NCI-H1930 (cell line): ENCODE results near the gene UTP11.
"Not testable (repeated sequence)": the region's sequence is repeated elsewhere in the genome, so short reads cannot be mapped to it uniquely, and the experiment has no call there.

Source experiments
- DNase-seq, 2 experiments: peaks; one replicate each; lab custom pipeline; 2025; lab: John Stamatoyannopoulos, UW

The UTP11 gene, protein sequence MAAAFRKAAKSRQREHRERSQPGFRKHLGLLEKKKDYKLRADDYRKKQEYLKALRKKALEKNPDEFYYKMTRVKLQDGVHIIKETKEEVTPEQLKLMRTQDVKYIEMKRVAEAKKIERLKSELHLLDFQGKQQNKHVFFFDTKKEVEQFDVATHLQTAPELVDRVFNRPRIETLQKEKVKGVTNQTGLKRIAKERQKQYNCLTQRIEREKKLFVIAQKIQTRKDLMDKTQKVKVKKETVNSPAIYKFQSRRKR

DNA sequence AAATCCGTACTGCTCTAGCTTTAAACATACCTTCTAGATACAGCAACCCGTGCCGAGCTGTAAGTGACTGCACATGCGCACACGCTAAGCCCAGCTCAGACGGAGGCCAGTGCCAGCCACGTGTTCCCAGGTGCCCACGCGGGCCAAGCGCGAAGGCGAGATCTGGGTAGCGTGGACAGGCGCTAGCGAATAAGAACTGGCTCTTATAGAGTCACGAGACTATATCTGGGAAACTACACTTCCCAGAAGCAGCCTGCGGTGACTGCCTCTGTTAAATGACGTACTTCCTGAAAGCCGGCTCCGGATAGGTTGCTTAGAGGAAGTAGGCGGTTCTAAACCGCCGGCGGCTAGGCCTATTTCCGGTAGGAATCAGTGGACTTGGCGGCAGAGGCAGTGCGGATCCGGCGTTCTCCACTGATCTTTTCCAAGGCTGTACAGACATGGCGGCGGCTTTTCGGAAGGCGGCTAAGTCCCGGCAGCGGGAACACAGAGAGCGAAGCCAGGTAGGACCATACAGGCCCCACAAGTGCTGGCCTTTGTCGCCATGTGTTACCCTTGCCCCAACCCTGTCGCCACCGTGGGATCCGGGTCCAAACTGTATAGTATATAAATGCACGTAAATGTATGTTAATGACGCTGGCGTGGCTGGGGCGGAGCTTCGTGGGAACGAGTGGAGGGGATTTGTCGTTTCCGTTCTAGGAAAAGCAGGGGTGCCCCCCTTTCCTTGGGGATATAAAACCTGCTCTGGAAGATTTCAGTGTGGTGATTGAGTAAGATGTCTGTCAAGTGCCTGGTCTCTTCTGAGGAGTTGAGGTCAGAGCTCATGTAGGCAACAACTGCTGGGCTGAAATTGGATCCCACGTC, at the start of gene UTP11:
Gene UTP11, plus strand, starts transcription at position 372 of the 864 bp plus-strand sequence. Its CDS starts 69 bp downstream, at position 441.
- DNase-seq = peak; percentile 97

DNA sequence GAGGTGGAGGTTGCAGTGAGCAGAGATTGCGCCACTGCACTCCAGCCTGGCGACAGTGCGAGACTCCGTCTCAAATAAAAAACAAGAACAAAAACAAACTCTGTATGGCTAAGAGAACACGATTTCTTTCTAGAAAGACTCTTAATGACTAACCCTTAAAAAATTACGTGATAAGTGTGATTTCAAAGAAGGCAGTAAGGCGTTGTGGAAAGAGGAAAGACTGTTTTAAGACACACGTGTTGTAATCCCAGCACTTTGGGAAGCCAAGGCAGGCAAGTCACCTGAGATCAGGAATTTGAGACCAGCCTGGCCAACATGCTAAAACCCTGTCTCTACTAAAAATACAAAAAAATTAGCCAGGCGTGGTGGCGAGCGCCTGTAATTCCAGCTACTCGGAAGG, 48.4 kb upstream of the UTP11 start:
- not testable (repeated sequence) for DNase-seq

DNA sequence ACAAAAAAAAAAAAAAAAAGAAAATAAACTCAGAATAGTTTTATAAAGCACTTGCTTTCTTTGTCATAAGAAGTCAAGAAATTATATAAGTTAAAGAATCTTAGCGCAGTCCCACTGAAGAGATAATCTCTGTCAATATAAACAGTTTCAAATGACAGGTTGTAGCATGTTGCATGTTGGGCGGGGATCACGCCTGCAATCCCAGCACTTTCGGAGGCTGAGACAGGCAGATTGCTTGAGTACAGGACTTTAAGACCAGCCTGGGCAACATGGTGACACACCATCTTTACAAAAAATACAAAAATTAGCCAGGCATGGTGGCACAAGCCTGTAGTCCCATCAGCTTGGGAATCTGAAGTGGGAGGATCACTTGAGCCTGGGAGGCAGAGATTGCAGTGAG, 47.2 kb upstream of the UTP11 start:
- DNase-seq = no peak

DNA sequence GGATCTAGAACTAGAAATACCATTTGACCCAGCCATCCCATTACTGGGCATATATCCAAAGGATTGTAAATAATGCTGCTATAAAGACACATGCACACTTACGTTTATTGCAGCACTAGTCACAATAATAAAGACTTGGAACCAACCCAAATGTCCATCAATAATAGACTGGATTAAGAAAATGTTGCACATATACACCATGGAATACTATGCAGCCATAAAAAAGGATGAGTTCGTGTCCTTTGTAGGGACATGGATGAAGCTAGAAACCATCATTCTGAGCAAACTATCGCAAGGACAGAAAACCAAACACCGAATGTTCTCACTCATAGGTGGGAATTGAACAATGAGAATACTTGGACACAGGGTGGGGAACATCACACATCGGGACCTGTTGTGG, 38.9 kb upstream of the UTP11 start:
- DNase-seq = not testable (repeated sequence)

DNA sequence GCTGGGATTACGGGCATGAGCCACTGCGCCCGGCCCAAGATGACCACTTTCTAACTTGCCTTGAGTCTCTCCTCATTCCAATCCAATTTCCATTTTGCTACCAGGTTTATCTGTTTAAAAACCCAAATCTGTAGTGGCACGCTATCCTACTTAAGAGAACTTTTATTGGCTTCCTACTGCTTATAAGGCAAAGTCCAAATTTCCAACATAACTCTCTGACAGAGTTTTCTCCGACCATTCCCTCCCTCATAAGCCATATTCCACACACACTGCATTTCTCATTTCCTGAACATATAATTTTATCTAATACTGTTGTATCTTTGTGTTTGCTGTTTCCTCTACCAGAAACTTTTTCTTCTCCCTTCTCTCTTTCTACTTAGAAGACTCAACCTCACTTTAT, 38.0 kb upstream of the UTP11 start:
- no peak for DNase-seq

DNA sequence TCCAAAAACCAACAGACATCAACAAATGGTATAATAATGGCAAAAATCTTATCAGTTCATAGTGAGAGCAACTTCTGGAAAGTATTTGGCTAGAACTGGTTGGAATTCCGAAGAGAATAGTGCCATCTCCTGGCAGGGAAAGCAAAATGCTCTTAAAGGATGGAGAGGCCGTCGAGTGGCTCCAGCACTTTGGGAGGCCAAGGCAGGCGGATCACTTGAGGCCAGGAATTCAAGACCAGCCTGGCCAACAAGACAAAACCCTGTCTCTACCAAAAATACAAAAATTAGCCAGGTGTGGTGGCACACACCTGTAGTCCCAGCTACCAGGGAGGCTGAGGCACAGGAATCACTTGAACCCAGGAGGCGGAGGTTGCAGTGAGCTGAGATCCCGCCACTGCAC, 37.5 kb upstream of the UTP11 start:
- DNase-seq = not testable (repeated sequence)

DNA sequence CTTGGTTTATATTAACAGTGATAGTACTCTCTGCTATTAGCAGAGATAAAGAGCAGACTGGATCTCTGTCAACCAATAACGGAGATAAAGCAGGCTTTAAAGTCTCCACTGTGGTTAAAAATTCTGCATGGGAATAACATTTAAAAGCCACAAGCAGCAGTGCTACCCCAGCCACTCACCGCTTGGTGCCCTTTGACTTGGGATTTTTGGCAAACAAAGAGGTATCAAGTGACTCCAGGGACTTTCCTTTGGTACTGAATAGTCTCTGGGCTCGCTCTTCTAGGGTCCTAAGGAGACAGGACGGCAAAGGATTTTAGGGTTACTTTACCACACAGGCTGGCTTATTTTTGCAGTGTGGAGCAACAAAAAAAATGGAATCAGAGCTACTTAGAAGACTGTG, 34.0 kb upstream of the UTP11 start:
- DNase-seq = no peak

DNA sequence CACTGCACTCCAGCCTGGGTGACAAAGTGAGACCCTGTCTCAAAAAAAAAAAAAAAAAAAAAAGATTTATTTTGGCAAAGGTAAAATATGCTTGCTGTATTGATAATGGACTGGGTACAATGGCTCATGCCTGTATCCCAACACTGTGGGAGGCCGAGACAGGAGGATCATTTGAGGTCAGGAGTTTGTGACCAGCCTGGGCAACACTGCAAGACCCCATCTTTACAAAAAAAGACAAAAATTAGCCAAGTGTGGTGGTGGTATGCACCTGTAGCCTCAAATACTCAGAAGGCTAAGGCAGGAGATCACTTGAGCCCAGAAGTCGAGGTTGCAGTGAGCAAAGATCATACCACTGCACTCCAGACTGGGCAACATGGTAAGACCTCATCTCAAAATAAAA, 29.0 kb upstream of the UTP11 start:
- DNase-seq = no peak

DNA sequence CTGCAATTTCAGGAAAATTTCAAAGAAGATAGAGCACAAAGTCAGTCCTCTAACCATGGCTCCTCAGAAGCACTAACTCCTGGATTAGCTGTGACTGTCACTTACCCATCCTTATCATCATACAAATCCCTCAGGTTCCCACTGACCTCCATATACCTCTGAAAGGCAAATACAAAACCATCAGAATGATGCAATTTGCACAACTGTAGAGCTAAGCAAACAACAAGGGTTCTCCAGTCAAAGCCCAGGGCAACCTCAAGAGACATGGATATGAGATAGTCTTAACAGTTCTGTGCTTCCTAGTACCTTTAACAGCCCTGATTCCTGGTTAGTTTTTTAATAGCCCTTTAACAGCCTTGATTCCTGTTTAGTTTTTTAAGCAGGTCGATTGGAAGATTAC, 24.9 kb upstream of the UTP11 start:
- no peak for DNase-seq

DNA sequence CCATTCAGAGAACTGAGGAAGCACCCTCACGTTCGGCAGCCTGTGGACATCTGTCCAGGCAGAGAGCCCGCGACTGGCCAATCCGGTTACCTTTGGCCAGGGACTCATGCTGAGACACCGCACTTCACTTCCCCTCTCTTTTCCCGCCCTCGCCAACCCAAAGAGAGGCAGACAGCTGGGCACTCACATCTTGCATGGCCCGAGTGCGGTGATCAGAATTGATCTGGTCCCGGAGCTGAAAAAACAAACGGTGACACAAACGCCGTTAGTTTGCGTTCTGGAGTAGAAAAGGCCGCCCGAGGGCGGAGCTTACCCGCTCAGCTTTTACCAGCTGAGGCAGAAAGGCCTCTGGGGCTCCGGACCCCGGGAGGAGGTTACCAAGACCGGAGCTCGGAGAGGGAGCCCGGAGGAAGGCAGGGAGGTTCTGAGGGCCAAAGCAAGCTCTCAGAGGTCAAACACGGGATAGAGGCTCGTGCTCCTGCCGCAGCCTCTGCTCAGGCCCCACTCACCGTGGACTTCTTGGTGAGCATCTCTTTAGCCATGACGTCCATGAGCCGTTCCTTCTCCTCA, 23.1 kb upstream of the UTP11 start:
- DNase-seq = no peak

DNA sequence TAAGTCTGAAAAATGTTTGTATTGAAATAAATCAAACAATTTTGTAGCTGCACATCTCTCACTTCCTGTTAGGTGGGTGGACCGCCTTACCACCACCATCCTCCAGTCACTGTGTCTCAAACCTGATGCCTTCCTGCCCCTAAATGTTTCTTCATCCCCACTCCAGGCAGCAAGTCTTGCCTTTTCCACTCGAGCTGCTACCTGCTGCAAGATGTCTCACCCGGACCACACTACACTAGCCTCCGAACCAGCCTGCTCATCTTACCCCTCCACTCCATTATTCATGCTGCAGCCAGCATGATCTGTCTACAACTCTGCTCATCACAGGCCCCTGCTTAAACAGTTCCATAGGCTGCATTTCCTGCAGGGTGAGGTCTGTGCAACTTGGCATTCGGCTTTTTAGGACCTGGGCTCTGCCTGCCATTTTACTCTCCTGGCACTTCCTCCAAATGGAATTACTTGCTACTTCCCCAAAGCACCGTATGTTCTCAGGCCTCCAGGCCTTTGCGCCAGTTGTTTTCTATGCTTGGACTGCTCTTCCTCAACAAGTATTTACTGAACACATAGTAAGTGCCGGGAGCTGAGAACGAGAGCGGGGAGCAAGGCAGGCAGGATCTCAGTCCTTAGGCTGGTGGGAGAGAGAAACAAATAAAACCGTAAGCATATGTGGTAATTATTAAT, 17.5 kb upstream of the UTP11 start:
- DNase-seq = no peak

DNA sequence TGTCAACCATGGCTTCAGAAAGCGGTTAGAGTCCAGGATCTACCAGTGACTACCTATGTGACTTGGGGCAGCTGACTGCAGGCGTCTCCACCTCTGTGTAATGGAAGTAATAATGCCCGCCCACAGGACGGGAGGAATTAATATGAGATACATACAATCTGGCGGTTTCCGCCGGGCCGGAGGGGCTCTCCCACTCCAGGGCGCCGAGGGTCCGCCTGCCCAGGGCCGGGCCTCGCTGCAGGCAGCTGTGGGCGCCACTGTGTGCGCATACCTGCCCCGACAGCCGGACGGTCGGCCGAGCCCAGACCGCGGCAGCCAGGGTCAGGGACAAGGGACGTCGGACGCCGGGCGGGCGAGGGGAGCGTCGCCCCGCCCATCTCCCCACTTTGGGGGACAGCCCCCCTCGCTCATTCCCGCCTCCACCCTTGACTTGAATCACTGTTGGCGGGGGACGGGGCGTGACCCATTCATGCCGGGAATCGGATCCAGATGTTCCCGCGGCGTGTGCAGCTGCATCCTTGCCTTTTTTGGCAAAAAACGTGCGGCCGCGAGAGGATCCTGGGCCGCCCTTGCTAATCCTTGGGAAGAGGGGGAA, 16.7 kb upstream of the UTP11 start:
- DNase-seq = no peak

DNA sequence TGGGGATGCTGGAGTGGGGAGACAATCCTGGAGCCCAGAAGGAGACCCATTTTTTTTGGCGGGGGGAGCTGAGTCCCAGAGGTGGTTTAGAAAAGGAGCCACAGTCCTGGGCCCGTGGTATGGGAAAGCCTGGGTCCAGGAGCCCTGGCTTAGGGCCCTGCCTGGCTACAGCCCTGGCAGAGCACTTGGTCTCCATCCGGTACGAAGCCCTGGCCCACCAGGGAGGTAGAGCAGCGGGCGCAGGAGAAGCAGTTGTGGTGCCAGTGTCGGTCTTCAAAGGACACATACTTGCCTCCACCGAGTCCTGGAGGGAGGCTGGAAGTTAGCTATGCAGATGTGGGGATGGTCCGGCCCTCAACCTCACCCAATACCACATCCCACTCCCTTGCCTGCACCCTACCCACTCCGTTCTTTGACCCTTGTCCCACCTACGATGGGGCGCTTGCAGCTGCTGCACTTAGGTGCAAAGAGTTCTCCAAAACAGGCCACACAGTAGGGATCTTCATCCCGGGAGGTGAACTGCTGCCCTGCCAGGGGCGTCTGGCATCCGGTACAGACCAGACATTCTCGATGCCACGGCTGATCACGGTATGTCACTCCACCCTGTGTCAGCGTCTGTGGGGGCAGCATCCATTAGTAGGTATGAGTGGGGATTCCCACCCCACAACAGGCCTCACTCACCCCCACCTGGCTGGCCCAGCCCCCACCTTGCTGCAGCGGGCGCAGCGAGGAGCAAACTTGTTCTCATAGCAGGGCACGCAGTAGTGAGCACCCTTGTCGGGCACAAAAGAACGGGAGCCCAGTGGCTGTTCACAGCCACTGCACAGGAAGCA, 15.1 kb upstream of the UTP11 start:
- DNase-seq = no peak

DNA sequence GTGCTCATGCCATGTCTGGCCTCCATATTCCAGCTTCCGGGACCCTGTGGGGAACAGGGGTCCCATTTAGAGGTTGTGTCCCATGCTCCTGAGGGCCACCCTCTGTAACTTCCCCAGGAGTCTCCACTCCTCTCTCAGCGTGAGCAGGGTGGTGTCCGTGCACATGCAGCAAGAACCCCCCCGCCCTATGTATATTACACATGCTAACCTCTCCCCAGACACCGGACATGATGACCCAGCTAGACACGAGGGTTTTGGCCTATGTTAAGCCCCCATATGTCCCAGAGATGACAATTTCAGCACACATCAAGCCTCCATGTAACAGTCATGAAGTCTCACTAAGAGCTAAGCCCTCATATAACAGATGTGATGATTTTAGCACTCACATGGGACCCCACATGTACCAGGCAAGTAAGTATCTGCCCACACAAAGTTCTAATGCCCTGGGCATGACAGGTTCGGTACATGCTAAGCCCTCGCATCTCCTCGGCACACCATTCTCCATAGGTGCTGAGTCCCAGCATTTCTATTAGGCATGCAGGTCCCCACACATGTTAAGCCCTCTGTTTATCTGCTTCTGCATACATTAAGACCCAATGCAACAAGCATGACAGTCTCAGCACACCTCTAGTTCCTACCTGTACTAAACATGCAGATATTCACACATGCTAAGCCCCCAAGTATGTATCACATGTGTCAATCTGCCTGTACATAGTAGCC, 14.3 kb upstream of the UTP11 start:
- no peak for DNase-seq

DNA sequence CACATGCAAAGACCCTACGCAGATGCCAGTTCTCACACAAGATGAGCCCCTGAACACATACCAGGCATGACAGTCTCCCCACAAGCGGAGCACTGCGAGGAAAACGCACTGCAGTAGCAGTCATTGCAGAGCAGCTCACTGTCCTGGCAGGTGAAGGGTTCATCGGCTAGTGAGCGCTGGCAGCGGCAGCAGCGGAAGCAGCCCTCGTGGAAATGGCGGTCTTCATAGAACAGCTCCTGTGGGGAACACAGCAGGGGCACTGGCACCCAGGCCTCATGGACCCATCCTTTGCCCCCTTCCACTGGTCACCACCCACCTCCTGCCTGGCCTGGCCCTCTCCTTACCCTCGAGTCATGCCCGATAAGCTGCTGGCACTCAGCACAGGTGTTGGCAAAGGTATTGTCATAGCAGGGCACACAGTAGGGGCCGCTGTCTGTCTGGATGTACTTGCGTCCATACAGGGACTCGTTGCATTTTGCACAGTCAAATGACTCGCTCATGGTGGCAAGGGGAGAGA, 13.6 kb upstream of the UTP11 start:
- no peak for DNase-seq

DNA sequence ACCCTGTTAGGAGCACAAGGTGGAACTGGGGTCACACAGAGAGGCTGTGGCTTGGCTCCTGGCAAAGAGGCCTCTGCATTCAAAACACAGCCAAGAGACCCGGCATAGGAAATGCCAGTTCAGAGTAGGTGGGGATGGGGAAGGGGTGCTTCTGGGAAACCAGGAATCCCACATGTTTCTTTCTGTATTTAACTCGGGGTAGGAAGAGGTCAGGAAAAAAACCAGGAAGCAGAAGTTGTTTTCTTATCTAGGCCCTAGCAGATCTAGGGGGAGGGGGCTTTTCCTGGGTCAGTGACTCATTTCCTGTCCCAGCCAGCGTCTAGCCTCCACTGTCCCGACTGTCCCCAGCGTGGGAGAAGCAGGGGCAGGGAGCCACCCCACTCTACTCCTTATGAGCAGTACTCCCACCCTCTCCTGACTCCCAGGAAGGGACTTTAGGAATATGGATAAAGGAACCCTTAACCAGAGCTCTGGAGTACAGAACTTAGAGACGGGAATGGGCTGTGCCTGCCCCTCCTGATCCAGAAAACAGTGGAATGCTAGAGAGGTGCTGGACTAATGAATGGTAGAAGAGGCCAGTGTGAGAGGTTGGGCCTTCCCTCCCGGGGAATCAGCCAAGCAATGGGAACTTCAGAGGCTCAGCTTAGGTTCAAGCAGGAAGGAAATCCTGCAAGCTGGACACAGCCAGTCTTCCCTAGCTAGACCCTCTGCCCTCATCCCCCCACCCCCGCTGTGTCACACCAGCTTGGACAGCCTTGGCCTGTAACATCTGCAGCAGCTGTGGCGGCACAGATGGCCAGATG, 12.9 kb upstream of the UTP11 start:
- DNase-seq = no peak

DNA sequence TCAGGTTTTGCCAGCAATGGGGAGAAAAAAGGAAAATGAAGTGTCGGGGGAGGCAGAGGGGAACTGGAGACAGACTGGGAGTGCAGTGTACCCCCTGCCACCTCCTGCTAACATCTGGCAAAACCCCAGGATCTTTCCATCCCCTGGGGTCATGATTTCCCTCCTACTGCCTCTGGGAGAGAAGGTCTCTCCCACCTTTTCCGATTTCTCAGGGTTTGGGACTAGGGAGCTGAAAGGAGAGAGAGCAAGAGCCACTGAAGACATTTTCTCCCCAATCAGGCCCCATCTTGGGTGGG, 12.4 kb upstream of the UTP11 start:
- DNase-seq = no peak

DNA sequence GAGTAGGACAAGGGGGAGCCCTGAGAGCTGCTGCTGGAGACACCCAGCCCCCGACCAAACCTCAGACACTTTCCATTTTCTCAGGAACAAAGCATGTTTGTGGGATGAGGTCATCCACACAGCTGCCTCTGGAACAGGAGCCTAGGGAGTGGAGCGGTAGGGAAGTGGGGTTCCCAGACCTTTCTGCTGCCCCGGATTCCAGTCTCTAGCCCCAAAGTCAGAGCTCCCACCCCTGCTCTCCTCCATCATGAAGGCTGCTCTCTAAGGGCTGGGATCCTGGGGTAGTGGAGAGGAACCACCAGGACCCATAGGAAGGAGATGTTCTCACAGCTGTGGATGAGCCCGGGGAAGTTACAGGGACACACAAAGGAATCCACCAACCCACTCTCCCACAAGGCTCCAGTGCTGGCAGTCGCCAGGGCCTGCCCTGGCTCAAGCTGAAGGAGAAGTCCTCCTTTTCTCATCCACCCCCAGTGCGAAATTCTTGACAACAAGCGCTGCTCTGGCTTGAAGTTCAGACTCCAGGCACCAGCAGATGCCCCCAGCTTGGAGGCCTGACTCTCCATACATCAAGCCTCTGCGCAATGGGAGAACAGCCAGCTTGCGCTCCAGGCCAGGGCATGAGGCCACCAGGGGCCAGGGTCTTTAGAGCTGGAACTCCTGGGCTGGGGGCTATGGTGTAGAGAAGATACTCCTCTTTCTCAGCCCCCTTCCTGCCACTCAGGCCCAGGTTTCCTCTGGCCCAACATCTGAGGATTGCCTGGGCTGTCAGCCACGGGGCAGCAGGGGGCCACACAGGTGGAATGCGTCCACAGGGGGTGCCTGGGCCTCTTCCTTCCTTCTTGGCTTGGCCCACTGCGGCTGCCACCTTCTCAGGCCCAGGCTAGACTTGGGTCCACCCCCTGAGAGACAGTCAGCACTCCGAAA, 11.7 kb upstream of the UTP11 start:
- DNase-seq = no peak
